Measurements from ENCODE around the gene TPBGL. TPM values are rescaled to one million over a fixed set of nuclear protein-coding genes. Genes with fewer than 3 reads are reported as not detected.

The TPBGL gene
- total and polyA plus RNA-seq, 5 experiments from 2014 or later: 0.09 to 0.24 (median 0.16) TPM

GRCh38 chr11:75277991-75278790 is 37.6 kb downstream of the TPBGL start:
- Mint-ChIP-seq H3K9me3 (no peaks in the 10 kb centered on the region), H3K27me3 (no peaks in the 10 kb centered on the region), H3K27ac (peak overlapping the region; percentile 94 to 100 (median 98)), H3K4me1 (peaks cover 39 to 71% (median 64%) of the 10 kb centered on the region in 4 donors), H3K36me3 (peaks cover 4 to 40% (median 23%) of the 10 kb centered on the region in 3 donors), H3K4me3 (peak overlapping the region in 6 of 10 donors; percentile 14 to 83 (median 47))
- no peak for DNase-seq
- POLR2A ChIA-PET: interaction anchor here (1.0 to 12.3 kb wide), 5 partner anchors 15 to 121 kb away, joined by 3 to 146 read pairs (median 73); partner anchors contain the start of genes ARRB1 and RPS3
- ATAC-seq: no peak

- H3K4me3 Mint-ChIP-seq: peak overlapping the region in 3 of 10 donors; percentile 14 to 43 (median 15)
- no peaks in the 10 kb centered on the region for H3K27me3 Mint-ChIP-seq
- H3K9me3 Mint-ChIP-seq: no peaks in the 10 kb centered on the region
- H3K27ac Mint-ChIP-seq: peak overlapping the region; percentile 94 to 100 (median 98)
- ATAC-seq: no peak
- H3K4me1 Mint-ChIP-seq: peaks cover 34 to 60% (median 54%) of the 10 kb centered on the region in 4 donors
- H3K36me3 Mint-ChIP-seq: peaks cover 4 to 46% (median 22%) of the 10 kb centered on the region in 3 donors
- POLR2A ChIA-PET: interaction anchor here (0.8 to 12.3 kb wide), 6 partner anchors 9 to 109 kb away, joined by 3 to 146 read pairs (median 30); partner anchors contain the start of gene ARRB1
- DNase-seq: no peak
These were observed 38.7 kb downstream of the TPBGL start for GRCh38 chr11:75279273-75279672.

GRCh38 chr11:75280227-75280701 is 39.7 kb downstream of the TPBGL start:
- H3K27ac Mint-ChIP-seq: peak overlapping the region; percentile 79 to 97 (median 92)
- no peaks in the 10 kb centered on the region for H3K9me3 Mint-ChIP-seq
- POLR2A ChIA-PET: interaction anchor here (0.7 to 12.3 kb wide), 13 partner anchors 10 to 331 kb away, joined by 3 to 146 read pairs (median 4); partner anchors contain the start of genes ARRB1, SPCS2 and XRRA1
- peak; percentile 42 for ATAC-seq
- DNase-seq: peak; percentile 54 to 86 (median 72)
- peaks cover 4 to 54% (median 22%) of the 10 kb centered on the region in 3 donors for H3K36me3 Mint-ChIP-seq
- peaks cover 33 to 56% (median 50%) of the 10 kb centered on the region in 4 donors for H3K4me1 Mint-ChIP-seq
- H3K27me3 Mint-ChIP-seq: no peaks in the 10 kb centered on the region
- peak overlapping the region in 7 of 10 donors; percentile 7 to 56 (median 38) for H3K4me3 Mint-ChIP-seq

GRCh38 chr11:75280770-75281468 is 40.3 kb downstream of the TPBGL start:
- peaks cover 29 to 49% (median 43%) of the 10 kb centered on the region in 4 donors for H3K4me1 Mint-ChIP-seq
- DNase-seq: no peak
- POLR2A ChIA-PET: interaction anchor here (0.5 to 12.3 kb wide), 12 partner anchors 9 to 332 kb away, joined by 3 to 146 read pairs (median 4); partner anchors contain the start of genes ARRB1, SPCS2 and XRRA1
- peaks cover 4 to 53% (median 23%) of the 10 kb centered on the region in 3 donors for H3K36me3 Mint-ChIP-seq
- H3K4me3 Mint-ChIP-seq: no peak overlapping the region
- no peak for ATAC-seq
- no peaks in the 10 kb centered on the region for H3K9me3 Mint-ChIP-seq
- no peaks in the 10 kb centered on the region for H3K27me3 Mint-ChIP-seq
- H3K27ac Mint-ChIP-seq: peak overlapping the region in 8 of 10 donors; percentile 9 to 97 (median 91)

GRCh38 chr11:75281469-75282095 is 41.0 kb downstream of the TPBGL start:
- Mint-ChIP-seq H3K36me3 (peaks cover 4 to 57% (median 20%) of the 10 kb centered on the region in 3 donors), H3K27ac (peak overlapping the region in 8 of 10 donors; percentile 13 to 88 (median 64)), H3K27me3 (no peaks in the 10 kb centered on the region), H3K9me3 (no peaks in the 10 kb centered on the region), H3K4me1 (peaks cover 23 to 42% (median 37%) of the 10 kb centered on the region in 4 donors), H3K4me3 (no peak overlapping the region)
- DNase-seq (no peak), ATAC-seq (no peak)
- POLR2A ChIA-PET: interaction anchor here (0.5 to 12.3 kb wide), 5 partner anchors 10 to 144 kb away, joined by 3 to 110 read pairs (median 4); partner anchors contain the start of gene ARRB1

- DNase-seq (no peak), ATAC-seq (no peak)
- Mint-ChIP-seq H3K4me3 (no peak overlapping the region), H3K9me3 (no peaks in the 10 kb centered on the region), H3K27me3 (no peaks in the 10 kb centered on the region), H3K27ac (peak overlapping the region in 4 of 10 donors; percentile 5 to 74 (median 60)), H3K36me3 (peaks cover 4 to 66% (median 15%) of the 10 kb centered on the region in 3 donors), H3K4me1 (peaks cover 16 to 24% (median 22%) of the 10 kb centered on the region in 4 donors)
- POLR2A ChIA-PET: interaction anchor here (0.9 to 12.3 kb wide), 3 partner anchors 58 to 101 kb away, joined by 3 to 110 read pairs (median 53); partner anchors contain the start of gene ARRB1
These were observed 42.9 kb downstream of the TPBGL start for GRCh38 chr11:75283391-75283931.

- Mint-ChIP-seq H3K9me3 (no peaks in the 10 kb centered on the region), H3K4me3 (no peak overlapping the region), H3K27me3 (no peaks in the 10 kb centered on the region), H3K27ac (peak overlapping the region in 2 of 10 donors; percentile 47 to 50), H3K36me3 (peaks cover 0 to 73% (median 5%) of the 10 kb centered on the region in 3 donors), H3K4me1 (peaks cover 2 to 16% (median 8%) of the 10 kb centered on the region in 4 donors)
- POLR2A ChIA-PET: no interaction called here
- DNase-seq: no peak
- no peak for ATAC-seq
These were observed 45.3 kb downstream of the TPBGL start for GRCh38 chr11:75285776-75286360.

GRCh38 chr11:75286826-75287465 is 46.4 kb downstream of the TPBGL start:
- H3K4me3 Mint-ChIP-seq: no peak overlapping the region
- DNase-seq (no peak), ATAC-seq (no peak)
- POLR2A ChIA-PET: no interaction called here
- H3K9me3 Mint-ChIP-seq: no peaks in the 10 kb centered on the region
- H3K4me1 Mint-ChIP-seq: peaks cover 5 to 20% (median 11%) of the 10 kb centered on the region in 4 donors
- H3K27ac Mint-ChIP-seq: peak overlapping the region in 6 of 10 donors; percentile 27 to 85 (median 51)
- H3K27me3 Mint-ChIP-seq: no peaks in the 10 kb centered on the region
- H3K36me3 Mint-ChIP-seq: peaks cover 0 to 66% (median 5%) of the 10 kb centered on the region in 3 donors

- POLR2A ChIA-PET: no interaction called here
- DNase-seq (no peak), ATAC-seq (no peak)
- Mint-ChIP-seq H3K4me3 (no peak overlapping the region), H3K27me3 (no peaks in the 10 kb centered on the region), H3K27ac (peak overlapping the region in 4 of 10 donors; percentile 23 to 56 (median 32)), H3K36me3 (peaks cover 0 to 63% (median 1%) of the 10 kb centered on the region in 3 donors), H3K9me3 (no peaks in the 10 kb centered on the region), H3K4me1 (peaks cover 7 to 22% (median 14%) of the 10 kb centered on the region in 4 donors)
These were observed 47.0 kb downstream of the TPBGL start for GRCh38 chr11:75287579-75287978.

- POLR2A ChIA-PET: interaction anchor here (1.0 kb wide), 1 partner anchor 35 kb away, joined by 3 read pairs; no protein-coding TSS in a partner anchor
- H3K27ac Mint-ChIP-seq: peak overlapping the region in 7 of 10 donors; percentile 9 to 94 (median 72)
These were observed 48.9 kb downstream of the TPBGL start for GRCh38 chr11:75289511-75289760.

GRCh38 chr11:75289919-75290318 is 49.3 kb downstream of the TPBGL start:
- Mint-ChIP-seq H3K36me3 (peaks cover 0 to 52% (median 1%) of the 10 kb centered on the region in 3 donors), H3K9me3 (no peaks in the 10 kb centered on the region), H3K27ac (peak overlapping the region in 6 of 10 donors; percentile 48 to 94 (median 55)), H3K4me1 (peaks cover 25 to 34% (median 31%) of the 10 kb centered on the region in 4 donors), H3K4me3 (no peak overlapping the region), H3K27me3 (no peaks in the 10 kb centered on the region)
- no peak for DNase-seq
- ATAC-seq: no peak
- POLR2A ChIA-PET: interaction anchor here (1.0 kb wide), 1 partner anchor 34 kb away, joined by 3 read pairs; no protein-coding TSS in a partner anchor

More at GRCh38 chr11:75289511-75289760, 48.9 kb downstream of the TPBGL start:
- no peak for ATAC-seq
- Mint-ChIP-seq H3K27me3 (no peaks in the 10 kb centered on the region), H3K36me3 (peaks cover 0 to 55% (median 1%) of the 10 kb centered on the region in 3 donors), H3K4me3 (no peak overlapping the region), H3K4me1 (peaks cover 21 to 34% (median 29%) of the 10 kb centered on the region in 4 donors), H3K9me3 (no peaks in the 10 kb centered on the region)
- DNase-seq: no peak
